Caco-2 (cell line): Measurements from ENCODE around the gene SLC22A7. TPM values are rescaled to one million over a fixed set of nuclear protein-coding genes. Genes with fewer than 3 reads are reported as not detected.

Source experiments
- BruUV-seq: library from RNA; stranded (reverse); fragments of 400-500 nt; replicated peaks from 2 replicates; lab custom pipeline; 2021; lab: Mats Ljungman, UMichigan
- CTCF ChIA-PET: fragments of 300-600 bp; sonication (Branson Sonifier 250); formaldehyde crosslinking; loops from one replicate; lab custom pipeline; 2022; ENCODE audit warnings: antibody characterized with exemption; lab: Charles Lee
- POLR2A ChIA-PET: fragments of 300-600 bp; sonication (Branson Sonifier 250); formaldehyde crosslinking; loops from one replicate; lab custom pipeline; 2022; ENCODE audit warnings: antibody characterized with exemption; lab: Charles Lee
- DNase-seq, 2 experiments: peaks; one replicate each; pipeline versions ENCODE4 v3.0.0 to v3.0.0-alpha.2; 2020 to 2022
- H3K27me3 ChIP-seq: replicated peaks from 2 replicates; pipeline ENCODE4 v1.6.0; 2011; ENCODE audit warnings: low read length; ENCODE audit not compliant: control insufficient read depth, insufficient read depth
- H3K36me3 ChIP-seq: 2 replicates; pipeline ENCODE4 v1.5.1; 2011; ENCODE audit warnings: low read length; ENCODE audit not compliant: control insufficient read depth, insufficient read depth
- H3K4me1 ChIP-seq: fragments of 250-450 bp; sonication (Bioruptor Pico); 2 replicates; pipeline ENCODE4 v1.5.1; 2020; ENCODE audit warnings: mild to moderate bottlenecking
- H3K4me3 ChIP-seq: 2 replicates; pipeline ENCODE4 v1.5.1; 2011; ENCODE audit warnings: low read depth, mild to moderate bottlenecking, control low read depth, low read length
- H3K9me3 ChIP-seq: fragments of 250-450 bp; sonication (Bioruptor Pico); 2 replicates; pipeline ENCODE4 v1.5.1; 2020; ENCODE audit warnings: mild to moderate bottlenecking, moderate library complexity
- H3K27ac Mint-ChIP-seq: one replicate; pipeline ENCODE4 v1.8.0; 2022; ENCODE audit warnings: mixed read lengths; ENCODE audit not compliant: unreplicated experiment
- H3K27me3 Mint-ChIP-seq: one replicate; pipeline ENCODE4 v1.8.0; 2022; ENCODE audit warnings: mixed read lengths; ENCODE audit not compliant: insufficient read depth, unreplicated experiment
- H3K36me3 Mint-ChIP-seq: one replicate; pipeline ENCODE4 v1.8.0; 2022; ENCODE audit warnings: mild to moderate bottlenecking, mixed read lengths; ENCODE audit not compliant: insufficient read depth, unreplicated experiment
- H3K4me1 Mint-ChIP-seq: one replicate; pipeline ENCODE4 v1.8.0; 2022; ENCODE audit warnings: low read depth, mixed read lengths; ENCODE audit not compliant: unreplicated experiment
- H3K4me3 Mint-ChIP-seq: one replicate; pipeline ENCODE4 v1.8.0; 2022; ENCODE audit warnings: mild to moderate bottlenecking, moderate library complexity, mixed read lengths; ENCODE audit not compliant: unreplicated experiment
- H3K9me3 Mint-ChIP-seq: one replicate; pipeline ENCODE4 v1.8.0; 2022; ENCODE audit warnings: mixed read lengths; ENCODE audit not compliant: unreplicated experiment
- CTCF ChIP-seq, 2 experiments: fragments of 200-600 bp in 1 of 2; IDR thresholded peaks; 1 replicate in 1 of 2; 2 replicates in 1 of 2; pipeline versions ENCODE4 v1.5.1 to v1.8.0; 2011 to 2022; ENCODE audit warnings: antibody characterized with exemption in 1 of 2, control low read depth in 1 of 2, inconsistent platforms in 1 of 2, low read depth in 1 of 2, low read length in 1 of 2, mild to moderate bottlenecking in 1 of 2, moderate library complexity in 1 of 2; ENCODE audit not compliant: insufficient read depth in 1 of 2, severe bottlenecking in 1 of 2, unreplicated experiment in 1 of 2
- intact Hi-C: fragments of 100-400 bp; cut with micrococcal nuclease; formaldehyde crosslinking; loops from one replicate; pipeline ENCODE4 v1.10.0; 2022; ENCODE audit not compliant: unreplicated experiment
- total RNA-seq: library from RNA; stranded (reverse); gene quantifications from 2 replicates; pipeline ENCODE4 v1.2.3, GENCODE V29; 2022

SLC22A7 gene
- total RNA-seq, 1 experiment from 2014 or later: not detected

DNA sequence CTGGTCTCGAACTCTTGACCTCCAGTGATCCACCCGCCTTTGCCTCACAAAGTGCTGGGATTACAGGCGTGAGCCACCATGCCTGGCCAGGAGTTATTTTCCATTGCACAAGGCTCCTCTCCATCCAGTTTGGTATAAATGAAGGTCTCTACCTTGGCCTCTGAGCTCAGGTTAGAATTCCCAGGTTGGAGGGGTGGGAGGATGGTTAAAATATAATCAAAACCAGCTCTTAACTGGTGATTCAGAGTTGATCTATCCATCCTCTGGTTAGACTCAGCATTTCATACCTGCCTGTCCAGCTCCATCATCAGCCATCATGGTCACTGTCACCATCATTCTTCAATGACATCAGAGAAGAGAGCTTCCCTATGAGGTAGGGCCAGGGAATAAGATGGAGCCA, 2.6 kb upstream of the SLC22A7 start:
- no peaks in the 10 kb centered on the region for H3K4me1 Mint-ChIP-seq
- TF ChIP-seq CTCF (IDR thresholded peaks at IDR 0.05; ENCODE audit: insufficient read depth in 1 of 2, low read depth in 1 of 2, low read length in 1 of 2, severe bottlenecking in 1 of 2, unreplicated experiment in 1 of 2): no peak
- Histone ChIP-seq H3K27me3 (no peaks in the 10 kb centered on the region), H3K36me3 (no peaks in the 10 kb centered on the region), H3K4me3 (no peak overlapping the region), H3K9me3 (no peaks in the 10 kb centered on the region), H3K4me1 (no peaks in the 10 kb centered on the region)
- no TSS peak for BruUV-seq
- H3K27ac Mint-ChIP-seq: no peak overlapping the region
- intact Hi-C loops: no loop called here
- no peaks in the 10 kb centered on the region for H3K27me3 Mint-ChIP-seq
- no peaks in the 10 kb centered on the region for H3K9me3 Mint-ChIP-seq
- no peak for DNase-seq
- ChIA-PET CTCF (no interaction called here), POLR2A (no interaction called here)
- H3K4me3 Mint-ChIP-seq: no peak overlapping the region
- H3K36me3 Mint-ChIP-seq: no peaks in the 10 kb centered on the region

GRCh38 chr6:43296780-43297497, 1.1 kb upstream of the SLC22A7 start:
- intact Hi-C loops: no loop called here
- no peaks in the 10 kb centered on the region for H3K4me1 ChIP-seq
- no peak for DNase-seq
- no peaks in the 10 kb centered on the region for H3K27me3 Mint-ChIP-seq
- CTCF ChIA-PET: no interaction called here
- no peak for TF ChIP-seq CTCF (IDR thresholded peaks at IDR 0.05; ENCODE audit: insufficient read depth in 1 of 2, low read depth in 1 of 2, low read length in 1 of 2, severe bottlenecking in 1 of 2, unreplicated experiment in 1 of 2)
- H3K9me3 ChIP-seq: no peaks in the 10 kb centered on the region
- no peaks in the 10 kb centered on the region for H3K9me3 Mint-ChIP-seq
- no peaks in the 10 kb centered on the region for H3K4me1 Mint-ChIP-seq
- H3K4me3 Mint-ChIP-seq: no peak overlapping the region
- H3K4me3 ChIP-seq: no peak overlapping the region
- H3K36me3 Mint-ChIP-seq: no peaks in the 10 kb centered on the region
- BruUV-seq: no TSS peak
- no peak overlapping the region for H3K27ac Mint-ChIP-seq
- no peaks in the 10 kb centered on the region for H3K27me3 ChIP-seq
- H3K36me3 ChIP-seq: no peaks in the 10 kb centered on the region
- POLR2A ChIA-PET: no interaction called here

DNA sequence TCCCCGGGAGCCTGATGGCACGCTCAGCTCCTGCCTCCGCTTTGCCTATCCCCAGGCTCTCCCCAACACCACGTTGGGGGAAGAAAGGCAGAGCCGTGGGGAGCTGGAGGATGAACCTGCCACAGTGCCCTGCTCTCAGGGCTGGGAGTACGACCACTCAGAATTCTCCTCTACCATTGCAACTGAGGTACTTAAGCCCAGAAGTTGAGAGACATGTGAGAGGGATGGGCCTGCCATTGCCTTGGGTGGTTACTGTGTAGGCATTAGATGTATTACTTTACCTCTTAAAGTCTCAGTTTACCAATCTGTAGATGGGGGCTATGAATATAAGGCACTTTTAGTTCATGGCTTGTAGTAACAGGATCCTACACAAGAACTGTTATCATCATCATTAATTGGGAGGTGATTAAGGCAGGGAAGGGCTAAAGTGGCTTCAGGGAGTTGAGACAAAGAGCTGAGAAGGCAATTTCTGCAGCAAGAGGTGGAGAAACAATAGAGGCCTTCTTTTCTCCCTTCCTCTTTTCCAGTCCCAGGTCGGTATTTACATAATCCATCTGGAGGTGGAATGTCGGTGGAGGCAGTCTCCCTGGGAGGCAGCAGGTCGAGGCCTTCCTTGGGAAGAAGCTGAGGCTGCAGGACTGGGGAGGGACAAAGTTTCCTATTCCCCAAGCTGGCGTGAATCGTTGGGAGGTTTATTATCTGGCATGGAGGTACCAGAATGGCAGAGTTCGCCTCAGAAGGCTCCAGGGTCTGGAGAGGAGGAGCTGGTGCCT, 691 bp downstream of the SLC22A7 start:
- CTCF ChIA-PET: no interaction called here
- POLR2A ChIA-PET: interaction anchor here (0.7 kb wide), 1 partner anchor 19 kb away, joined by 7 read pairs; no protein-coding TSS in a partner anchor
- H3K27me3 Mint-ChIP-seq: no peaks in the 10 kb centered on the region
- Histone ChIP-seq H3K4me1 (no peaks in the 10 kb centered on the region), H3K27me3 (no peaks in the 10 kb centered on the region), H3K36me3 (no peaks in the 10 kb centered on the region), H3K4me3 (no peak overlapping the region), H3K9me3 (no peaks in the 10 kb centered on the region)
- H3K36me3 Mint-ChIP-seq: no peaks in the 10 kb centered on the region
- DNase-seq: no peak
- no peak overlapping the region for H3K27ac Mint-ChIP-seq
- H3K4me1 Mint-ChIP-seq: no peaks in the 10 kb centered on the region
- no peak for TF ChIP-seq CTCF (IDR thresholded peaks at IDR 0.05; ENCODE audit: insufficient read depth in 1 of 2, low read depth in 1 of 2, low read length in 1 of 2, severe bottlenecking in 1 of 2, unreplicated experiment in 1 of 2)
- H3K9me3 Mint-ChIP-seq: no peaks in the 10 kb centered on the region
- no peak overlapping the region for H3K4me3 Mint-ChIP-seq
- intact Hi-C loops: no loop called here
- no TSS peak for BruUV-seq
